ENCODE data around the gene CEACAM7.

DNA sequence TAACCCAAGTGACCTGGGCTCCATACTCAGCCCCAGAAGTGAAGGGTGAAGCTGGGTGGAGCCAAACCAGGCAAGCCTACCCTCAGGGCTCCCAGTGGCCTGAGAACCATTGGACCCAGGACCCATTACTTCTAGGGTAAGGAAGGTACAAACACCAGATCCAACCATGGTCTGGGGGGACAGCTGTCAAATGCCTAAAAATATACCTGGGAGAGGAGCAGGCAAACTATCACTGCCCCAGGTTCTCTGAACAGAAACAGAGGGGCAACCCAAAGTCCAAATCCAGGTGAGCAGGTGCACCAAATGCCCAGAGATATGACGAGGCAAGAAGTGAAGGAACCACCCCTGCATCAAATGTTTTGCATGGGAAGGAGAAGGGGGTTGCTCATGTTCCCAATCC lies 6.1 kb upstream of the CEACAM7 start:
- TF ChIP-seq, protein P1, sequence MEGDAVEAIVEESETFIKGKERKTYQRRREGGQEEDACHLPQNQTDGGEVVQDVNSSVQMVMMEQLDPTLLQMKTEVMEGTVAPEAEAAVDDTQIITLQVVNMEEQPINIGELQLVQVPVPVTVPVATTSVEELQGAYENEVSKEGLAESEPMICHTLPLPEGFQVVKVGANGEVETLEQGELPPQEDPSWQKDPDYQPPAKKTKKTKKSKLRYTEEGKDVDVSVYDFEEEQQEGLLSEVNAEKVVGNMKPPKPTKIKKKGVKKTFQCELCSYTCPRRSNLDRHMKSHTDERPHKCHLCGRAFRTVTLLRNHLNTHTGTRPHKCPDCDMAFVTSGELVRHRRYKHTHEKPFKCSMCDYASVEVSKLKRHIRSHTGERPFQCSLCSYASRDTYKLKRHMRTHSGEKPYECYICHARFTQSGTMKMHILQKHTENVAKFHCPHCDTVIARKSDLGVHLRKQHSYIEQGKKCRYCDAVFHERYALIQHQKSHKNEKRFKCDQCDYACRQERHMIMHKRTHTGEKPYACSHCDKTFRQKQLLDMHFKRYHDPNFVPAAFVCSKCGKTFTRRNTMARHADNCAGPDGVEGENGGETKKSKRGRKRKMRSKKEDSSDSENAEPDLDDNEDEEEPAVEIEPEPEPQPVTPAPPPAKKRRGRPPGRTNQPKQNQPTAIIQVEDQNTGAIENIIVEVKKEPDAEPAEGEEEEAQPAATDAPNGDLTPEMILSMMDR (IDR thresholded peaks at IDR 0.05), result no peak
- no peak for TF ChIP-seq POLR2A (IDR thresholded peaks at IDR 0.05)

Measured in esophagus squamous epithelium (tissue), 4 donors.